ENCODE results near the gene LAGE3.

- TF ChIP-seq, protein P1, sequence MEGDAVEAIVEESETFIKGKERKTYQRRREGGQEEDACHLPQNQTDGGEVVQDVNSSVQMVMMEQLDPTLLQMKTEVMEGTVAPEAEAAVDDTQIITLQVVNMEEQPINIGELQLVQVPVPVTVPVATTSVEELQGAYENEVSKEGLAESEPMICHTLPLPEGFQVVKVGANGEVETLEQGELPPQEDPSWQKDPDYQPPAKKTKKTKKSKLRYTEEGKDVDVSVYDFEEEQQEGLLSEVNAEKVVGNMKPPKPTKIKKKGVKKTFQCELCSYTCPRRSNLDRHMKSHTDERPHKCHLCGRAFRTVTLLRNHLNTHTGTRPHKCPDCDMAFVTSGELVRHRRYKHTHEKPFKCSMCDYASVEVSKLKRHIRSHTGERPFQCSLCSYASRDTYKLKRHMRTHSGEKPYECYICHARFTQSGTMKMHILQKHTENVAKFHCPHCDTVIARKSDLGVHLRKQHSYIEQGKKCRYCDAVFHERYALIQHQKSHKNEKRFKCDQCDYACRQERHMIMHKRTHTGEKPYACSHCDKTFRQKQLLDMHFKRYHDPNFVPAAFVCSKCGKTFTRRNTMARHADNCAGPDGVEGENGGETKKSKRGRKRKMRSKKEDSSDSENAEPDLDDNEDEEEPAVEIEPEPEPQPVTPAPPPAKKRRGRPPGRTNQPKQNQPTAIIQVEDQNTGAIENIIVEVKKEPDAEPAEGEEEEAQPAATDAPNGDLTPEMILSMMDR (IDR thresholded peaks at IDR 0.05; ENCODE audit: poor library complexity): no peak
- no peak for TF ChIP-seq EZH2 (IDR thresholded peaks at IDR 0.05; ENCODE audit: borderline replicate concordance)
Observed at GRCh38 chrX:154470914-154471568, 8.0 kb downstream of the LAGE3 start.

Measured in hepatocyte (in vitro differentiated cells).